ENCODE results near the gene MYO5A.

- TF ChIP-seq ZNF239 (CRISPR knock-in tag; IDR thresholded peaks at IDR 0.05) (no peak), TARDBP (IDR thresholded peaks at IDR 0.05) (no peak), U2AF1 (optimal IDR thresholded peaks at IDR 0.05; ENCODE audit: low read depth, low read length) (no peak), ZSCAN32 (CRISPR knock-in tag; IDR thresholded peaks at IDR 0.05) (no peak)
- TF ChIP-seq, protein P1, sequence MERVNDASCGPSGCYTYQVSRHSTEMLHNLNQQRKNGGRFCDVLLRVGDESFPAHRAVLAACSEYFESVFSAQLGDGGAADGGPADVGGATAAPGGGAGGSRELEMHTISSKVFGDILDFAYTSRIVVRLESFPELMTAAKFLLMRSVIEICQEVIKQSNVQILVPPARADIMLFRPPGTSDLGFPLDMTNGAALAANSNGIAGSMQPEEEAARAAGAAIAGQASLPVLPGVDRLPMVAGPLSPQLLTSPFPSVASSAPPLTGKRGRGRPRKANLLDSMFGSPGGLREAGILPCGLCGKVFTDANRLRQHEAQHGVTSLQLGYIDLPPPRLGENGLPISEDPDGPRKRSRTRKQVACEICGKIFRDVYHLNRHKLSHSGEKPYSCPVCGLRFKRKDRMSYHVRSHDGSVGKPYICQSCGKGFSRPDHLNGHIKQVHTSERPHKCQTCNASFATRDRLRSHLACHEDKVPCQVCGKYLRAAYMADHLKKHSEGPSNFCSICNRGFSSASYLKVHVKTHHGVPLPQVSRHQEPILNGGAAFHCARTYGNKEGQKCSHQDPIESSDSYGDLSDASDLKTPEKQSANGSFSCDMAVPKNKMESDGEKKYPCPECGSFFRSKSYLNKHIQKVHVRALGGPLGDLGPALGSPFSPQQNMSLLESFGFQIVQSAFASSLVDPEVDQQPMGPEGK (CRISPR knock-in tag; IDR thresholded peaks at IDR 0.05; ENCODE audit: borderline replicate concordance), result no peak
These were observed 227.3 kb downstream of the MYO5A start for GRCh38 chr15:52301265-52301847.

Data from K562 (cell line).